Epithelial cell of esophagus (primary cell): ENCODE data around the gene ARHGAP25.

Experiments used
- DNase-seq: peaks from one replicate; pipeline ENCODE4 v3.0.0; 2010; ENCODE audit warnings: low read depth
- H3K4me3 ChIP-seq: 2 replicates; pipeline ENCODE4 v1.5.1; 2011; ENCODE audit warnings: mild to moderate bottlenecking, low read length, control low read depth
- TF ChIP-seq, protein P1 (sequence below): IDR thresholded peaks from 2 replicates; pipeline ENCODE4 v1.5.1; 2011; ENCODE audit warnings: low read depth, mild to moderate bottlenecking, low read length, control low read depth, inconsistent platforms; ENCODE audit not compliant: insufficient read depth; ENCODE audit errors: missing control alignments

ARHGAP25 gene

DNA sequence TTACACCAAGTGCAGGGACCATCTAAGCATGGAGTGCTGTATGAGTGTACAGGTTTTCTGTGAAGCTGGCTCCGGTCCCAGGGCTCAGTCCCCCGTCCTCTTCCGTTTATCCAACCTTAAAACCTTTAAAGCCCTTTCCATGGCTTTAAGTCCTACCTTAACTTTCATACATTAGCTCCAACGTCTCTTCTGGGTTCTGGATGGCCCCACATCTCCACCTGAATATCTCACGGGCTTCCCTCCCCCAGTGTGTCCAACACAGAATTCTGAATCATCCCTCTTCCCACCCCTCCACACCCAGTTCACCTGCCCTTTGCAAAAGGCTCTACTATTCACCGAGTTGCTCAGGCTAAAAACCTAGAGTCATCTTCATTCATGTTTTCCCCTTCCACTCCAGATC is 12.8 kb downstream of the ARHGAP25 start:
- no peak for DNase-seq
- TF ChIP-seq, protein P1, sequence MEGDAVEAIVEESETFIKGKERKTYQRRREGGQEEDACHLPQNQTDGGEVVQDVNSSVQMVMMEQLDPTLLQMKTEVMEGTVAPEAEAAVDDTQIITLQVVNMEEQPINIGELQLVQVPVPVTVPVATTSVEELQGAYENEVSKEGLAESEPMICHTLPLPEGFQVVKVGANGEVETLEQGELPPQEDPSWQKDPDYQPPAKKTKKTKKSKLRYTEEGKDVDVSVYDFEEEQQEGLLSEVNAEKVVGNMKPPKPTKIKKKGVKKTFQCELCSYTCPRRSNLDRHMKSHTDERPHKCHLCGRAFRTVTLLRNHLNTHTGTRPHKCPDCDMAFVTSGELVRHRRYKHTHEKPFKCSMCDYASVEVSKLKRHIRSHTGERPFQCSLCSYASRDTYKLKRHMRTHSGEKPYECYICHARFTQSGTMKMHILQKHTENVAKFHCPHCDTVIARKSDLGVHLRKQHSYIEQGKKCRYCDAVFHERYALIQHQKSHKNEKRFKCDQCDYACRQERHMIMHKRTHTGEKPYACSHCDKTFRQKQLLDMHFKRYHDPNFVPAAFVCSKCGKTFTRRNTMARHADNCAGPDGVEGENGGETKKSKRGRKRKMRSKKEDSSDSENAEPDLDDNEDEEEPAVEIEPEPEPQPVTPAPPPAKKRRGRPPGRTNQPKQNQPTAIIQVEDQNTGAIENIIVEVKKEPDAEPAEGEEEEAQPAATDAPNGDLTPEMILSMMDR, result no peak
- no peak overlapping the region for H3K4me3 ChIP-seq

DNA sequence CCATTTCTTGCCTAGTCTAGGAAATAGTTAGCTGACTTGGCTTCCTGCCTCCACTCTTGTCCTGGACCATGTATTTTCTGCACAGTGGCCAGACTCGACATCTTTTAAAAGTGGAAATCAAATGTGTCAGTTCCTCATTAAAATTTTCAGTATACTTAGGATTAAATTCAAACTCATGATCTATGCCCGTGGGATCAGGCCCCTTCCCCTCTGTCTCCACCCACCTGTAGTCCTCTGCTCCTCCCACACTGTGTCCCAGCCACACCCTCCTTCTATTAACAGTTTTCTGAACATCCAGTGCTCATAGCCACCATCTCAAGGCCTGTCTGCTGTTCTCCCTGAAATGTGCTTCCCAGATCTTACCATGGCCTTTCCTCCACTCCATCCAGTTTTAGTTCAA is 13.3 kb downstream of the ARHGAP25 start:
- TF ChIP-seq, protein P1, result no peak
- no peak for DNase-seq
- H3K4me3 ChIP-seq, result no peak overlapping the region

DNA sequence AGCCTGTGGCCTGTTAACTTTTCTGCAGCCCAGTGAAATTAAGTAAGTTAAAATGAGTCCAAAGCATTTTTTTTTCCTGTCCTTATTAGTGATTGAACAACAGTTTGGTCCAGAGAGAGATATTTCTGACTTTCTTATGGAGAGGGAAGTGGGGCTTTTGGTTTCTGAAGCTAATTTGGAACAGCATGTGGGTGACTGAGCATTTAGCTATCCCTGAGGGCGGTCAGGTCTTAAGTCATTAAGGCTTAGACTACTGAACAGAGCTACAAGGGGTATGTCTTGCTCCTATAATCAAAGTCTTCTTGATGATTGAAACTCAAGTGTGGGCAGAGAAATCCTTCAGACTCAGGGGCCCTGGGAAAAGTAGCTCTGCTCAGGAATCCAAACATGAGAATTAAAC is 14.0 kb downstream of the ARHGAP25 start:
- no peak for DNase-seq
- TF ChIP-seq, protein P1, result no peak
- H3K4me3 ChIP-seq, result no peak overlapping the region

DNA sequence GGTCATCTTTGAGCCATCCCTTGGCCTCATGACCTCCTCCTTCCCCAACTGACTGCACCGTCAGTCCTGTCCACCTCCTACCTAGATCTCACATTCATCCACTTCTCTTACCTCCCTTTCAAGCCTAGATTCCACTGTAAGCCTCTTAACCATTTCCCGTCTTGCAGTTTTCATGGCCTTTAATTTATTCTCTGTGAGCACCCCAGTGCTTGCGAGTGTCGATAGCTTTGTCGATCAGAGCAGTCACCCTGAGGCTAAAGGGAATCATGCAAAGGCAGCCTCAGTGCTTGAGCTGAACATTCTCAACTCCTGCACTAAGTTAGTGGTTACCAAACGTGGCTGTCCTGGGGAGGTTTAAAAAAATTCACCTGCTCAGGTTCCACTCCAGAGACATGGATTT is 14.7 kb downstream of the ARHGAP25 start:
- TF ChIP-seq, protein P1, result no peak
- DNase-seq, result no peak
- no peak overlapping the region for H3K4me3 ChIP-seq

DNA sequence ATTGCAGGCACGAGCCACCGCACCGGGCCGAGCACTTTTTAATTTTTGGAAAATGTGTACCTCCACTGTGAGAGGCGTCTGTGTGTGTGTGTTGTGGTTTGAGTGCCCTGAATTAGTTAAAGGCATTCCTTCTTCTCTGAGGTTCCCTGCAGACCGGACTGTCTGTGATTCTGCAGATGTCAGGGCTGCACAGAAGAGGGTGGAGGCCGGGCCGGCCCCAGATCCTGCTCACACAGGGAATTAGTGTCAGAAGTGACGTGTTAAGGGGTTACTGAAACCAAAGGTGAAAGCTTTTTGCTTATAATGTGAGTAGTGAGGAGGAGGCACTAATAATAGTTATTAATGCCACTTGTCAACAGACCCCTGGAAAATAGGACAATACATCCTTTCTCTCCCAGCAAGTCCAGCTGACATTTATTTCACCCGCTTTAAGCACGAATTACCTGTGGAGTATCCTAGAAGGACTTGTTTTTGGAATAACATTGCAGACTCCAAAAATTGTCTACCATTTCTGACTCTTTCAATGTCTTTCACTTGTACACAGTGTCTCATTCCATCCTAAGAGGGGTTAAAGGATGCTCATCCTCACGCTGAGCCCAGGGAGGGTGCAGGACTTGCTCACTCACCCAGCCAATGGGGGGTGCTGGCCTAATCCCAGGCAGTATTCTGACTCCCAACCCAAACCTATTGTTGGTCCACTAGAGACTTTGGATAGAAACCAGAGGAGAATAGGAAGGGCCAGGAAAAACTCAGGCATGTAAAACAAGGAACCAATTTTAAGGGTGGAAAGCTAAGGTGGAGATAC is 16.2 kb downstream of the ARHGAP25 start:
- DNase-seq, result no peak
- H3K4me3 ChIP-seq, result no peak overlapping the region
- TF ChIP-seq, protein P1, result no peak

DNA sequence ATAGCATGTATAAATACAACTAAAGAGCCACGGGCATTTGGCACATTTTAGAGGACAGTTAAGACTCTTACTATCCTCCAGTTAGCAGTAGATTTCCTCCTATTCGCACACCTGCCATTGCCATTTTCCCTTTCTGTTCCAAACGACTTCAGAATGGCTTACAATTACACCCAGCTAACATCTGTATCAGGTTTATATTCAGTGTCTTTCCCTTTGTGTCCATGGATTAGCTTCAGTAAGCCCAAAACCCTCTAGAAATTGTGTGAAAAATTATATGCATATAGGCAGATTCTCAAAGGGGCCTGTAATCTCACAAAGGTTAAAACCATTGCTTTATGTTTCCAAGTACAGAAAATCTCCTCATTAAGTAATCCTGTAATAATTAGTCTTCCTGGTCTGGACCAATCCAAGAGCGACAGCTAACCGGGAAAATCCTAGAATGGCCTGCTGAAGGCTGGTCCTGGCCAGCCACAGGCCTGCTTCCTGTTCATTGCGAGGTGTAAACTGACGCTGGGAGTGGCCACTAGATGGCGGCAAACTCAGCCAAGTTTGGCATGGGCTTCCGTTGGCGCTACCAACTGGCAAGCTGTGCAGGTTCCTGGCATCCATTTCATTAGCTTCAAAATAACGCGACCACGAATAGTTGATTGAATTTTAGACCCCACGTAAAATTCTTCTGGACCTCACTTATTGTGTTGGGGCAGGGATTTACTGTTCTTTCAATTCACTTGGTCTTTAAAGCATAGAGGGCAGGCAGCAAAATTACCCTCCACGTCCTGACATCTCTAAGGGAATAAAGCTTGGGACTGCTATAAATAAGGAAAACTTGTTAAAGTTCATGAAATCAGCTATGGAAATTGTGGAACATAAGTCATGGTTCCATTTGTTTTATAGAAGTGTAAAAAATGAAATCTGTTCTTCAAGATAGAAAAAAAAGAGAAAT is 17.1 kb downstream of the ARHGAP25 start:
- H3K4me3 ChIP-seq, result no peak overlapping the region
- TF ChIP-seq, protein P1, result peak; percentile 97
- DNase-seq, result peak; percentile 91
